Measurements from ENCODE around the gene FLNB.

DNA sequence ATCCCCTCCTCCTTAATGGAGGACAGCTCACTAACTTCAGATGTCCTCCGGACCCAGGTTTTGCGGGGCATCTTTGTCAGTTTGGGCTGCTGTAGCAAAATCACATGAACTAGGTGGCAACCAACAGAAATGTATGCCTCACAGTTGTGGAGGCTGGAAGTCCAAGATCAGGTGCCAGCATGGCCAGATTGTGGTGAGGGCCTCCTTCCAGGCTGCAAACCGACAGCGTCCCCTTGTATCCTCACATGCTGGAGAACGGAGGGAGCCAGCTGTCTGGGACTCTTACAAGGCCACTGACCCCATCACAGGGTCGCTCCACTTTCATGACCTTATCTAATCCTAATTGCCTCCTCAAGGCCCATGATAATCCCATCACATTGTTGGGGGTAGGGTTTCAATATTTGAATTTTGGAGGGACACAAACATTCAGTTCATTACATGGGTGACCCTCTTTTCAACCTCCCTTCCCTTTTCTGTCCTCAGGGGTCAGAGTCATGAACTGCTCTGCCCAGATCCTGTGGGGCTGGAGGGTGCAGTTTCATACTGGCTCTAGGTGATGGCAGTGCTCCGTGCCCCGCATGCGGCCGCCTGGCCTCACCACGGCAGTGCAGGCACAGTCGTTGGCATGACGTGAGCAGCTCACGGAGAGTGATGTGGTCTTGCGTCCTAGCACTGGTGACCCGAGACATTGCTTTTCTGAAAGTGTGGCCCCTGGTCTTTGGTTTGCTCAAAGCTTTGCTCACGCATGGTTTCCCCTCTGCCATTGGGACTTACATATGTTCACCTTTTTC lies 144.2 kb downstream of the FLNB start:
- TF ChIP-seq, protein P1, sequence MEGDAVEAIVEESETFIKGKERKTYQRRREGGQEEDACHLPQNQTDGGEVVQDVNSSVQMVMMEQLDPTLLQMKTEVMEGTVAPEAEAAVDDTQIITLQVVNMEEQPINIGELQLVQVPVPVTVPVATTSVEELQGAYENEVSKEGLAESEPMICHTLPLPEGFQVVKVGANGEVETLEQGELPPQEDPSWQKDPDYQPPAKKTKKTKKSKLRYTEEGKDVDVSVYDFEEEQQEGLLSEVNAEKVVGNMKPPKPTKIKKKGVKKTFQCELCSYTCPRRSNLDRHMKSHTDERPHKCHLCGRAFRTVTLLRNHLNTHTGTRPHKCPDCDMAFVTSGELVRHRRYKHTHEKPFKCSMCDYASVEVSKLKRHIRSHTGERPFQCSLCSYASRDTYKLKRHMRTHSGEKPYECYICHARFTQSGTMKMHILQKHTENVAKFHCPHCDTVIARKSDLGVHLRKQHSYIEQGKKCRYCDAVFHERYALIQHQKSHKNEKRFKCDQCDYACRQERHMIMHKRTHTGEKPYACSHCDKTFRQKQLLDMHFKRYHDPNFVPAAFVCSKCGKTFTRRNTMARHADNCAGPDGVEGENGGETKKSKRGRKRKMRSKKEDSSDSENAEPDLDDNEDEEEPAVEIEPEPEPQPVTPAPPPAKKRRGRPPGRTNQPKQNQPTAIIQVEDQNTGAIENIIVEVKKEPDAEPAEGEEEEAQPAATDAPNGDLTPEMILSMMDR (IDR thresholded peaks at IDR 0.05; ENCODE audit: insufficient read depth, low read depth, low read length) = no peak
- TF ChIP-seq EZH2 (IDR thresholded peaks at IDR 0.05; ENCODE audit: insufficient read depth, low read length) = no peak
